Ovary (tissue), 3 donors: ENCODE results near the gene UBAP1.

Source experiments
- CTCF ChIP-seq, 3 donors: fragments of 450-650 bp in 2 of 3; fragments of 200-600 bp in 1 of 3; IDR thresholded peaks; one replicate each; pipeline versions ENCODE4 v1.5.1 to v1.8.0; 2016 to 2022; ENCODE audit warnings: antibody characterized with exemption in 3 of 3, mild to moderate bottlenecking in 1 of 3
- EP300 ChIP-seq: sonication (generic); formaldehyde crosslinking; IDR thresholded peaks from one replicate; pipeline ENCODE4 v1.6.1; 2017; ENCODE audit warnings: antibody characterized with exemption
- POLR2A ChIP-seq: fragments of 450-650 bp; IDR thresholded peaks from one replicate; pipeline ENCODE4 v1.6.1; 2017; ENCODE audit warnings: antibody characterized with exemption, mild to moderate bottlenecking, moderate library complexity
- donor health status: DM: no; HTN: no; CAD: no.

GRCh38 chr9:34157318-34157717, 21.5 kb upstream of the UBAP1 start:
- TF ChIP-seq CTCF (IDR thresholded peaks at IDR 0.05): no peak
- TF ChIP-seq POLR2A: no peak
- TF ChIP-seq EP300: no peak
